Bronchial smooth muscle cell (primary cell): ENCODE measurements around the gene KRT32. TPM values are rescaled to one million over a fixed set of nuclear protein-coding genes. Genes with fewer than 3 reads are reported as not detected.

ENCODE experiments used
- total RNA-seq: library from RNA; depleted of rRNA; stranded (reverse); fragments of >200 nt; gene quantifications from 2 replicates; pipeline ENCODE4 v1.2.1, GENCODE V29; 2014

Gene KRT32
- total RNA-seq = 0.16 TPM in 1 of 2 replicates, not detected in the other

DNA sequence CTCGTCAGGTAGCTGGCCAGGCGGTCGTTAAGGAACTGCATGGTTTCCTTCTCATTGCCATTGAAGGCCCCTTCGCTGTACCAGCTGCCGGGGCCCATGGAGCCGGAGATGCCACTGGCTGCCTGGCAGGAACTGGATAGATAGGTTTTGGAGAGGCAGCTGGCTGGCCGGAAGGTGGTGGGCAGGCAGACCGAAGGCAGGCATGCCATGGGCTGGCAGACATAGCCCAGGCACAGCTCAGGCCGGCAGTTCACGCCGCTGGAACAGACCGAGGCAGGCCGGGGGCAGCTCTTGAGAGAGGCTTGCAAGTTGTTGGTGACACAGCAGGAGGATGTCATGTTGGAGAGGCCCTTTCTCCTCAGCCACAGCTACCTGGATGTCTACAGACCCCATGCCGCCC is at the start of gene KRT32:
Gene KRT32 (minus strand): TSS at position 399 of the 400 bp plus-strand sequence. CDS start 61 bp downstream, at position 338.

GRCh38 chr17:41505007-41505808 is 38.0 kb upstream of the KRT32 start, which contains the start of gene KRT13:
TSS of gene KRT13 (minus strand) at chr17:41505612. CDS start at chr17:41505550, 62 bp downstream.

GRCh38 chr17:41489531-41489930 is 22.3 kb upstream of the KRT32 start, which contains the start of gene KRT36:
TSS of gene KRT36 (minus strand) at chr17:41489910. CDS start at chr17:41489864, 46 bp downstream.

DNA sequence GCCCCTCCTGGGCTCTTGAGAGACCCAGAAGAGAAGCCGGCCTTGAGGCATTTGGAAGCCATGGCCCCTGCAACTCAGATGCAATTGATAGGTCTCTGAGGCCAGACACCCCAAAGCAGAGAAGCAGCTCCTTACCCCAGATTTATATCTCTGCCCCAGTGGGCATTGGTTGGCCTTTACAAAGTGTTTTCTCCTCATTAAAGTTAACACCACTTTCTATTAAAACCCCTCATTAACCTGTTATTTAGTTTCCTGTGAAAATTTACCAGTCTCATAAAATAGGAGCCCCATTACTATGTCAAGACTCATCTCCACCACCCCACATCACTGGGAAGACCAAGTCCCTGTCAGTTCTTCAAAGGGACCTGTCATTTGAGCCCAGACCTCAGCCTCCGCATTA is 13.8 kb upstream of the KRT32 start, which contains the start of gene KRT35:
Gene KRT35 (minus strand): TSS at position 116 of the 400 bp plus-strand sequence. CDS start 54 bp downstream, at position 62.

DNA sequence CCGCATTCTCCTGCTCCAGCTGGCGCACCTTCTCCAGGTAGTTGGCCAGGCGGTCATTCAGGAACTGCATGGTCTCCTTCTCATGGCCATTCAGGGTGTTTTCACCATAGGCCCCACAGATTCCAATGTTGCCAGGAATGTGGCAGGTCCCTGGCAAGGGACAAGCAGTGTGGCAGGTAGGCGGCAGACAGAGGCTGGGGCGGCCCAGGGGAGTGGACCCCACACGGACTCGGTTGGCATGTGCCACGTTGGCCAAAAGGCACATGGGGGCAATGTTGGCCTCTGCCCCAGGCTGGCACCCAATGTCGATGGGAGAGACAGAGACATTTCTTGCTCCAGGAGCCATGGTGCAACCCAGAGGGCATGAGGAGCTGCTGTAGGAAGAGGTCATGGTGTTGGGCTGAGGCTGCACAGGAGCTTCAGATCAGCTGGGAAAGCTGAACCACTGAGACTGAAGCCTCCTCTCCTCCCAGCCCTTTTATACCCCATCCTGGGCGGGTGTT is 26.6 kb downstream of the KRT32 start, which contains the start of gene KRT38:
Gene KRT38 (minus strand): TSS at position 453 of the 503 bp plus-strand sequence. CDS start 62 bp downstream, at position 391.

GRCh38 chr17:41424111-41424635 is 43.0 kb downstream of the KRT32 start, which contains the start of gene KRT37:
TSS of gene KRT37 (minus strand) at chr17:41424585. CDS start at chr17:41424523, 62 bp downstream.

Other genes with a start within 250 kb of the KRT32 start
- not detected in 2 replicates for gene KRTAP9-2, start 240.7 kb downstream of the KRT32 start, total RNA-seq
- gene KRTAP9-3, start 234.9 kb downstream of the KRT32 start, total RNA-seq = not detected in 2 replicates
- gene KRTAP9-8, start 229.4 kb downstream of the KRT32 start, total RNA-seq = not detected in 2 replicates
- gene KRTAP9-4, start 217.7 kb downstream of the KRT32 start, total RNA-seq = not detected in 2 replicates
- not detected in 2 replicates for gene KRTAP9-9, start 212.0 kb downstream of the KRT32 start, total RNA-seq
- not detected in 2 replicates for gene KRTAP9-6, start 202.0 kb downstream of the KRT32 start, total RNA-seq
- gene KRTAP9-7, start 191.7 kb downstream of the KRT32 start, total RNA-seq = not detected in 2 replicates
- gene KRTAP29-1, start 164.5 kb downstream of the KRT32 start, total RNA-seq = not detected in 2 replicates
- not detected in 2 replicates for gene KRTAP16-1, start 158.1 kb downstream of the KRT32 start, total RNA-seq
- not detected in 2 replicates for gene KRTAP17-1, start 151.7 kb downstream of the KRT32 start, total RNA-seq
- not detected in 2 replicates for gene KRT33A, start 116.6 kb downstream of the KRT32 start, total RNA-seq
- gene KRT33B, start 97.6 kb downstream of the KRT32 start, total RNA-seq = not detected in 2 replicates
- not detected in 2 replicates for gene KRT34, start 85.1 kb downstream of the KRT32 start, total RNA-seq
- gene KRT31, start 69.8 kb downstream of the KRT32 start, total RNA-seq = not detected in 2 replicates
- gene KRT37, start 42.8 kb downstream of the KRT32 start, total RNA-seq = not detected in 2 replicates
- gene KRT38, start 26.4 kb downstream of the KRT32 start, total RNA-seq = not detected in 2 replicates
- not detected in 2 replicates for gene KRT35, start 13.8 kb upstream of the KRT32 start, total RNA-seq
- gene KRT36, start 22.5 kb upstream of the KRT32 start, total RNA-seq = not detected in 2 replicates
- 0.17 TPM in 1 of 2 replicates, not detected in the other for gene KRT13, start 38.2 kb upstream of the KRT32 start, total RNA-seq
- 0.63 and 1.2 TPM in 2 replicates for gene KRT15, start 51.5 kb upstream of the KRT32 start, total RNA-seq
- gene KRT19, start 60.9 kb upstream of the KRT32 start, total RNA-seq = 70.2 and 109 TPM in 2 replicates
- gene KRT9, start 104.7 kb upstream of the KRT32 start, total RNA-seq = not detected in 2 replicates
- 0.16 and 1.0 TPM in 2 replicates for gene KRT14, start 119.5 kb upstream of the KRT32 start, total RNA-seq
- 1.9 and 13.0 TPM in 2 replicates for gene KRT16, start 145.4 kb upstream of the KRT32 start, total RNA-seq
- gene KRT17, start 157.2 kb upstream of the KRT32 start, total RNA-seq = 4.9 and 35.8 TPM in 2 replicates
- gene EIF1, start 221.5 kb upstream of the KRT32 start, total RNA-seq = 76.3 and 112 TPM in 2 replicates
- gene GAST, start 244.9 kb upstream of the KRT32 start, total RNA-seq = not detected in 2 replicates